LNCAP (cell line): ENCODE results near the gene ITPKA.

Experiments used
- CTCF ChIP-seq: fragments of 450-650 bp; IDR thresholded peaks from 2 replicates; pipeline ENCODE4 v1.5.1; 2017; ENCODE audit warnings: mild to moderate bottlenecking

The ITPKA gene

GRCh38 chr15:41484937-41485625 lies 8.6 kb upstream of the ITPKA start:
- no peak for TF ChIP-seq CTCF

DNA sequence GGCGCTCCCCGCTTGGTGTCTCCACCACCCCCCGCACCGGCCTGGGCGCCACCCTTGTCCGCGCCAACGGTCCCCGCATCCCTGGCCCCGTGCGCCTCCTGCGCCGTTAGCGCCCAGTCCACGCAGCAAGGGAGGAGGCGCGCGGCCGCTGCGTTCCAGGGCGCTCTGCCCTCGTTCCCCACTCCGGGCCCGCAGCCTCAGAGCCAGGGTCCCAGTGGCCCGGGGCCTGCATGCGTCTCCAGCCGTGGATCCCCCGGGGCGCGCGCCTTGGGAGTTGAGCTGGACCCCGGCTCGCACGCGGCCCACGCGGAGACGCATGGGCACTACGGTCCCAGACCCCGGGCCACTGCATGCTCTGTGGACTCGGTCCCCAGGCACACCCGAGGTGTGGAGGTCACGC lies 7.4 kb upstream of the ITPKA start:
- no peak for TF ChIP-seq CTCF

DNA sequence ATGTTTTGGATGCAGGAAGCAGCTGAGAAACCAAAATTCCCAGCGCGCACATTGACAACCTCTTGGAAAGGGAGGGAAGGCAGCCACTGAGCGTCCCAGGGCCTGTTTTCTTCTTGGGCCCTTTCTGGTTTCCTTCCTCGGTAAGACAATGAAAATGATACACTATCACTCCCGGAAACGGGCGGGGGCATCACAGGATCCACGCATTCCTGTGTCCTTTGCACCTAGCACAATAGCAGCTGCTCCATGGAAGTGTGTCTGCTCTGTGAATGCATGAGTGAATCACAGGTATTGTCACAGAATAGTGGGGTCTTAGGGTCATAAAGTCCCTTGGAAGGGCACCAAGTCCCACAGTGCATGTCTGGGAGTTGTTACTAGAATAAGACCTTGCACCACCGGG lies 6.3 kb upstream of the ITPKA start:
- TF ChIP-seq CTCF = no peak

DNA sequence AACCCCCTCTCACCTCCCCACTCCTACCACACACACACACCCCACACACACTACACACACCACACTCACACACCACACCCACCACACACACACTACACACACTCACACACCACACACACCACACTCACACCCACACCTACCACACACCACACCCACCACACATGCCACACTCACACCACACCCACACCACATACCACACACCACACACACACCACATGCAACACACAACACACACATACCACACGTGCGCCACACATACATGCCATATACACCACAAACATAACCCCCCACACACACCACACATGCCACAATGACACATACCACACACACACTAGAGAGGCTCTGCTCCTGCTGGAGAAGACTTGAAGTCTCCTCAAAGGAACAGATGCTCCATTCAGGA lies 5.9 kb upstream of the ITPKA start:
- TF ChIP-seq CTCF = no peak

DNA sequence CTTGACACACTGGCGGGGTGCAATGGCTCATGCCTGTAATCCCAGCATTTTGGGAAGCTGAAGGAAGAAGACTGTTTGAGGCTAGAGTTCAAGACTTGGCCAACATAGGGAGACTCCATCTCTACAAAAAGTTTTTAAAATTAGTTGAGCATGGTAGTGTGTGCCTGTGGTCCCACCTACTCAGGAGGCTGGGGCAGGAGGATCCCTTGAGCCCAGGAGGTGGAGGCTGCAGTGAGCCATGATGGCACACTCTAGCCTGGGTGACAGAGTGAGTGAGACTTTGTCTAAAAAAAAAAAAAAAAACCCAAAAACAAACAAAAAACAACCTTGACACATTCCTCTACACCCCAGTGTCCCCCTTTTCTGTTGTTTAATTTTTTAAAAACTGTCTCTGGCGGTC lies 4.0 kb upstream of the ITPKA start:
- TF ChIP-seq CTCF = no peak

- no peak for TF ChIP-seq CTCF
Observed at GRCh38 chr15:41490355-41490754, 3.3 kb upstream of the ITPKA start.

DNA sequence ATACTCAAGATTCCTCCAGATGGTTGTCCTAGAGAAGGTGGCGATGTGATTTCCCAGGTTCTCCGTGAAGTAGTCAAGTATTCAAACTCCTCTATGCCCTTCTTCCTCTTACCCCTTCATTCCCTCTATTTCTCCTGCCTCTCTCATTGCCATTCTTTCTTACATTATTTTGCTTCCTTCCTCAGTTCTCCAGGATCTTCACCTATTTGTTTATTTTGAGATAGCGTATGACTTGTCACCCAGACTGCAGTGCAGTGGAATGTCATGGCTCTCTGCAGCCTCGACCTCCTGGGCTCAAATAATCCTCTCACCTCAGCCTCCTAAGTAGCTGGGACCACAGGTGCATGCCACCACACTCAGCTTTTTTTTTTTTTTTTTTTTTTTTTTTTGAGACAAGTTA lies 1.8 kb upstream of the ITPKA start:
- no peak for TF ChIP-seq CTCF

- TF ChIP-seq CTCF = no peak
Observed at GRCh38 chr15:41492597-41493204, 973 bp upstream of the ITPKA start.
